ENCODE data around the gene PRKAG2.

PRKAG2 gene

DNA sequence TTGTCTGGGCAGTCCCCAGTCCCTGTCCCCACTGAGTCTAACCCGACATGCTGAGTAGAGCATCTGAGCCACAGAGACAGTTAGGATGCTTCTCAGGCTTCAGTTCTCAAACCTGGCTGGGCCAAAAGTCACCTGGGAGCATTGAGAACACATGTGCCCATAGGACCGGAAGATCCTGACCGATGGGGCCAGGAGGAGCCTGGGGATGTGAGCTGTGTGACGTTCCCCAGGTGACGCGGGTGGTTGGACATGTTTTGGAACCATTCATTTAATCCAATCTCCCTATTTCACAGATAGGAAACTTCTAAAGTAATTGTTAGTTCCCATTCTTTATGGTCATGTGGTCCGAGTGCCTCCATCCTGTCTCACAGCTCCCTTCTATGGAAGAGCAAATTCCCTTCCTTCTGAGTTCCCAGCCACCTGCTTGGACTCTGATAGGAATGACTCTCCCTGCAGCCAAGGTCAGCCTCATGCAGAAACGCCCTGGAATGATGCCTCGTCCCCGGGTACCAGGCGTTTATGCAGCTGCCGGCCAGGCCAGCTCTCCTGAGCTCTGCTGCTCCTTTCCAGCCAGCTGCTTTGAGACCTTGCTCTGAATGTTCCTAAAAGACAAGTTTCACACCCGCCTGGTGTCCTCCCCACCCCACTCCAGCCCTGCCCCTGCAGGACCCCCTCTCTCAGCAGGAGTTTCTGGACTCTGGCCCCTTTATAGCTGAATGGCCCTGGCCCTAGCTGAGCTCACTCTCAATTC is 190.7 kb downstream of the PRKAG2 start:
- no peak for DNase-seq

GRCh38 chr7:151684408-151685175 is 192.3 kb downstream of the PRKAG2 start:
- DNase-seq = no peak

GRCh38 chr7:151683615-151684407 is 193.1 kb downstream of the PRKAG2 start:
- no peak for DNase-seq

DNA sequence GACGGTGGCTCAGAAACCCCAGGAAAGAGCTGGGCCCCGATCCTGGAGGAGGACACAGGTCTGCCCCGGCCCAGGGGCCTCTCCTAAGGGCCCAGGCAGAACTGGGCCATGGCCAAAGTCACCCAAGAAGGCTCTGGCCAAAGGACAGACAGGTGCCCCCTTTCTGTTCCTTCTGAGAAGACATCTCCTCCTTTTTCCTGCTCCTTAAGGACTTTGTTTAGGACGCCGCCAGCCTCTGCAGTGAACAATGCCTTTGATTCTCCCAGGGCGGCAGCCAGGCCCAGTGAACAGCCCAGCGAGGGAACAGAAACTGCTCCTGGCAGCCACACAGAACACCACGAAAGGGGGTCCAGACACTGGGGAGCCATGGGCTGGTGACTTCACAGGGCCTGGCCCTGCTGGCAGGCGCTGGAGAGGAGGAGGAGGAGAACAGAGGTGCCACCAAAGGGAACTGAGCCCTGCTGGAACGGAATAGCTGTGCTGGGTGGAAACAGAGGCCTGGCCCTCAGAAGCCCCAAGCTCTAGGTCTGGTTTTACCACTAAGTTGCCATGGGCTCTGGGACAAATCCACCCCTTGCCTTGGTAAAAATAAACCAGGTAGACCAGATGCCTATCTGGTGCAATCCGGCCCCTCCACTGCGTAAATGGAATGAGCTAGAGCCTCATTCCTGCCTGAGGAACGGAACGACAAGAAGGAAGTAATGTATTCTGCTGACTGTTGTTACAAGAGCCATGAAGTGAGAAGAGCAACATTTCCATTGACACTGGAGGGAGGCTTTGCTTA is 193.9 kb downstream of the PRKAG2 start:
- no peak for DNase-seq

- DNase-seq = no peak
Observed at GRCh38 chr7:151681726-151682125, 195.2 kb downstream of the PRKAG2 start.

- DNase-seq = no peak
Observed at GRCh38 chr7:151680810-151681209, 196.1 kb downstream of the PRKAG2 start.

GRCh38 chr7:151679881-151680612 is 196.9 kb downstream of the PRKAG2 start:
- DNase-seq = no peak

- DNase-seq = no peak
Observed at GRCh38 chr7:151679071-151679708, 197.7 kb downstream of the PRKAG2 start.

- DNase-seq = no peak
Observed at GRCh38 chr7:151678227-151678604, 198.7 kb downstream of the PRKAG2 start.

DNA sequence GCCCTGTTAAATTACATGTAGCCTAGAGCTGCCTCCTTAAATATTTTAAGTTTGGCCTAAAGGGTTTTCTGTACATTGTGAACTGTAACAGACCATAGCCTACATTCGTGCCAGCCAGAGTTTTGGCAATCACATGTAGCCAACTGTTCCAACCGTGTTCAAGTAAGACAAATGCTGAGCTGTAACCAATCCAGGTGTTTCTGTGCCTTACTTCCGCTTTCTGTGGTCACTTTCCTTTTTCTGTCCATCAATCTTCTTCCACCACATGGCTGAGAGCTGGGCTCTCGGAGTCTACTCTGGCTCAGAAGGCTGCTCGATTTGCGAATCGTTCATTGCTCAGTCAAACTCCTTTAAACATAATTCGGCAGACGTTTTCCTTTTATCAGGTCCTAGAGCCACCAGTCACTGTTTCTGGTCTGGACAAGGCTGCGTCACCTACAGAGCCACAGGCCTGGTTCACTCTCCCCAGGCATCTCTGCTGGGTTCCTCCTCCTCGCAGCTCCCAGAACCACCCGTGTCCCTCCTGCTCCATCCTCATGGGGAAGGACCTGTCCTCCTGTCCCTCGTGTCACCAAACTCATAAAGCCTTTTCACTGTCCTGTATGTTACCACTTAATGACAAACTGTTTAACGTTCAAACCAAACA is 199.2 kb downstream of the PRKAG2 start:
- DNase-seq = no peak

GRCh38 chr7:151676759-151677158 is 200.2 kb downstream of the PRKAG2 start:
- DNase-seq = no peak

DNA sequence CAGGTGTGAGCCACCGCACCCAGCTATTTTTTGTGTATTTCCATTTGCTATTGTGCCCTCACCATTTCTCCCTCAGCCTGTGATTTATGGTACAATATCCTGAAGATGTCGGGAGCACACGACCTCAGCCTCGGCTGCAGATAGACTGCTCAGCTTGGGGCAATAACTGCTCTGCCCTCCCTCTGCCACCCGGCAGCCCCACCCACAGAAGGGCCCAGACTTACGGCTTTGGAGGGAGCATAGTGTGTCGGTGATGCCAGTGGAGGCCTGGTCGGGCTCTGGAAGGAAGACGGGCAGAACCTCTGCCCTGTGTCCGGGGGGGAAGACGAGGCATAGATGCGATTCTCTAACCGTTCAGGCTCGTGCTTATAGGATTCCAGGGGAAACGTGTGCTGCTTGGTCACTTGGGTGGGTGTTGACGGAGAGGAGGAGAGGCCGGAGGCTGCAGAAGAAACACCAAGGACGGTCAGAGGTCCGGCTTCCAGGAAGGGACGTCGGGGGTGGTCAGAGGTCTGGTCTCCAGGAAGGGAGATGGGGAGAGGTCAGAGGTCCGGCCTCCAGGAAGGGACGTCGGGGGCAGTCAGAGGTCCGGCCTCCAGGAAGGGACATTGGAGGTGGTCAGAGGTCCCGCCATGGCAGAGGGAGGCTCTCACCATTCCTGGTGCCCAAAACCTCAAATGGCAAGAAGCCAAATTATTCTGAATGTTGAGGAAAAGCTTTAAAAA is 201.6 kb downstream of the PRKAG2 start:
- DNase-seq = no peak

- DNase-seq = no peak
Observed at GRCh38 chr7:151674161-151674920, 202.6 kb downstream of the PRKAG2 start.

- DNase-seq = no peak
Observed at GRCh38 chr7:151673216-151673615, 203.7 kb downstream of the PRKAG2 start.

DNA sequence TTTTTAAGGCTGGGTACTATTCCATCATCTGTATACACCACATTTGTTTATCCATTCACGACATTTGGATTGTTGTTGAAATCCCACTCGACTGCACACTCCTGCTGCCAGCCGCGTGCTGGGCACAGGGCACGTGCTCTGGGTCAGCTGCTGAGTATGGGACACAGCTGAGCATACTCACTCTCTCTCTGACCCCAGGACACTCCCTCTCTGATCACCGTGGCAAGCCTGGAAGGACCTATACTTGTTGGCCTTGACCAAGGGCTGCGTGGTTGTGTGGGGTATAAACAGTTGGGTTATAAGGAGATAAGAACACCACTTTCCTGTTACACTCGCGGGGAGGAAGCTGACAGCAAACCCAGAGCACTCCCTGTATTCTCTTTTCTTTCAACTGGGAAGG is 204.2 kb downstream of the PRKAG2 start:
- no peak for DNase-seq

DNA sequence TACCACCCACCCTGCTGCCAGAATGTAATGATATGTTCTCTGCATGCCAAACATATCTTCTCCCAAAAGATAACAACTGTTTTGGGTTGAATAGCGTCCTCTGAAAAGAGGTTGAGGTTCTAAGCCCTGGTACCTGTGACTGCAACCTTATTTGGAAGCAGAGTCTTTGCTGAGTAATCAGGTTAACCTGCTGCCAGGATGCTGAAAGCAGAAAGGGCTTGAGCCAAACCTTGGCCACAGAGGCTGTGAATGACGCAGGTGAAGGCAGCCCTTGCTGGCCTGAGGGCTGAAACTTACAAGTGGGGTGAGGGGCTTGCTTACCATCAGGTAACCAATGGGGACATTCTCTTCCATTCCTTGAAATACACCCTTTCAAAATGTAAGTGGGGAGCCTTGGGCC is 205.4 kb downstream of the PRKAG2 start:
- DNase-seq = no peak

GRCh38 chr7:151669762-151670161 is 207.2 kb downstream of the PRKAG2 start:
- DNase-seq = no peak

DNA sequence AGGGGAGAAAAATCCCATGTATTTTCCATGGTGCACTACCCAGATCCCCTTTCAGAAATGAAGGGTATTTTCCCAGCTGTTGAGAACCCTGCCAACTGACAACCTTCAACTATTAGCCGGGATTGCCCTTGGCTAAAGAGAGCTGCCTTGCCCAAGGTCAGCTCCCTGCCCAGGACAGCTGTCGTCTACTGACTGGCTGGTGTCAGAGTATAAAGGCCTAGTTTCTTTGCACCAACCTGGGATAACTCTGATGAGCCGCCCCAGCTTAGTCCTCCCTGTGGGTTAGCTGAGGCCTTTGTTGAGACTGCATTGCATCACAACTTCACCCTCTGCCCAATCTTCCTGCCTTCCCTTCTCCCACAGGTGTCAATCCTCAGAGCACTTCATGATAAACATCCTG is 210.0 kb downstream of the PRKAG2 start:
- DNase-seq = no peak

- DNase-seq = no peak
Observed at GRCh38 chr7:151665368-151665767, 211.5 kb downstream of the PRKAG2 start.

- no peak for DNase-seq
Observed at GRCh38 chr7:151664268-151664667, 212.6 kb downstream of the PRKAG2 start.

All from NCI-H1436 (cell line).